Muscle of arm (tissue), 12 donors: Measurements from ENCODE around the gene YPEL3. TPM values are rescaled to one million over a fixed set of nuclear protein-coding genes. Genes with fewer than 3 reads are reported as not detected.

ENCODE experiments used
- DNase-seq: peaks from one replicate; pipeline ENCODE4 v3.0.0-alpha.2; 2013
- polyA plus RNA-seq, 12 donors: library from polyadenylated mRNA; unstranded; fragments of 120-200 nt; gene quantifications; one replicate each; pipeline ENCODE4 v1.2.1, GENCODE V29; 2013; ENCODE audit not compliant: insufficient read length in 12 of 12

YPEL3 gene
- polyA plus RNA-seq, 12 donors: 21.9 to 98.3 (median 27.6) TPM; not detected in 1

DNA sequence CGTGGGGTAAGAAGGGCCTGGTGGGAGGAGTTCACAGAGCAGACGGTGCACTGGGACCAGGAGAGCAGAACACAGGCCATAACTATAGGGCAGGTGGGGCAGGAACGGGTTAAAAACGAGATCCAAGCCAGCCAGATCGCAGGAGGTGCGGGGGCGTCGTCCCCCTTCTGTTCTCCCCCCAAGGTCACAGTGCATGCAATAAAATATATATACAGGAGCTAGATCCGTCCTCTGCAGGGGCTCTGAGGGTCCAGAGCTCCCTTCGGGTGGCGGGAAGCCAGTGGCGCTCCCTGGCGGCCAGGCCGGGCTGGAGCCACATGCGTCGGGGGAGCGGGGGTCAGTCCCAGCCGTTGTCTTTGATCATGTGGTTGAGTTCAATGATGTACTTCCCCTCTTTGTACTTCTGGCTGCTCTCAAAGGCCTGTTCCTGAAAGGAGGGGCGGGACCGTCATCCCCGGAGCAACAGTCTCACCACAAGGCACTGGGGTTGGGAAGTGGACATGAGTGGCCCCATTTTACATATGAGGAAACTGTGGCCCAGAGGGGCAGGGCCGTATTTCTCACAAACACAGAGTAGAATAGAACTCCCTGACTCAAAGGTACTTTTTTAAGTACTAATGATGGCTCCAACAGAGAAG is 3.5 kb downstream of the YPEL3 start:
- DNase-seq: peak; percentile 46

DNA sequence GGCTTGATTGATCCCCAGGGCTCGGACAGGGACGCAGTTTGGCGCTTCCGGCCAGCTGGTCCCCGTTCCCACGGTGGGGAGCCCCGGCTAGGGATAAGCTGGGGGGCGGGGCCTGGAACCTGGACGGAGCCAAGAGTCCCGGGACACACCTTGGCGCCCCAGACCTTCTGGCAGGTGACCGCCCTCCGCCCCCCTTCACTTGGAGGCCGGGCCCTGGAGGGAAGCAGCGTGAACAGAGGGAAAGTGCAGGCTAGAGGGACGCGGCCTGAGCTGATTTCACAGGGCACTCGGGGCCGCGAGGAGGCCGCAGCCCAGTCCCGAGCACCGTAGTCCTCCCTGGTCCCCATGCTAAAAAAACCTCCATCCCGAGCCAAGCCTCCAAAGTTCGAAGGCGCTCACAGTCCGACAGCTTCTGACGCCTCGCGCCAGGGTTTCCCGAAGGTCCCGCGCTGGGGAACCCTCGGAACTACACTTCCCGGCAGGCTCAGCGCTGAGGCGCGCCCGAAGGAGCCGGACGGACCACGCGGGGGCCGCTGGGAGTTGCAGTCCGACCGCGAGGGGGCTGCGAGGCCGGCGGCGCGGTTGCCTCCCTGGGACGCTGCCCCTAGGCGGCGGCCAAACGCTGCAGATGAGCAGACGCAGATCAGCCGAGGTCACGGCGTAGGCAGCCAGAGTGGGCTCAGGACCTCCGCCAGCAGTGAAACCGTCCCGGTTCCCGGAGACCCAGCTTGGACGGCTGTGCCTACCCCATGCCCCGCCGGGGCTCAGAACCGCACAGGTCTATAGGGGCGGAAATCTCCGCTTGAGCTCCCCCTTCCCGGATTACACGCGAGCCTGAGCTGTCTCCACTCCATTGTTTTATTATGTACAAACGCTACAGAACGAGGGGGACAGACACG is 4.3 kb downstream of the YPEL3 start, which contains the start of gene TBX6:
TSS of gene TBX6 (minus strand) at position 451 of the 899 bp plus-strand sequence. CDS start 731 bp downstream, outside the sequence.
- DNase-seq: peak; percentile 90

DNA sequence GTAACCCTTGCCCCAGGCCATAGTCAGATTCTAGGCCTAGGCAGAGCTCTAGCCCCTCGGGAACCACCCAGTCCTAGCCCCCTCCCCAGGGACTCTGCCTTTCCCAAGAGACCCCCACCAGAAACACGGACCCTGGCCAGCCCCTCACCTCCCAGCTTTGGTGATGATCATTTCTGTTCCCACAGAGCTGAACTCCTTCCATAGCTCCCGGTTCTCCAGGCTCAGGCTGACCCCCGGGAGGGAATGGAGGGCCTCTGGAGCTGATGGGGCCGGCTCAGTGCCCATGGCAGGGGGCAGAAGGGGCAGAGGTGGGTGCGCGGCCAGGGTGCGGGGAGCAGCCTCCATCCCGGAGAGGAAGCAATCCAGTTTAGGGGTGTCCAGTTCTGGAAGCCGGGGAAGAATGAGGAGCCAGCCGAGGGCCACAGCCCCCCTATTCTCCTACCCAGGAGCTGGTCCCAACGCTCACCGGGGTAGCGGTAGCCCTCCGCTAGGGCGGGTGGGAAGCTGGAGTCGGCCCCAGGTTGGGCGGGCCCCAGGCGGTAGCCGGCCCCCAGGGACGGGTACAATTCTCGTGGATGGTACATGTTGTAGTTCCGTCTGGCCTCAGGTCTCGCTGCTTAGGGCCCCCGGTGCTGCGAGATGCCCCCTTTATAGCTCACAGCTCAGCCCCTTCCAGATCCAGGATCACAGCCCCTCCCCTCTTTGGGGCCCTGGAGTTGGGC is 5.2 kb downstream of the YPEL3 start:
- no peak for DNase-seq

GRCh38 chr16:30088832-30089624 is 7.0 kb downstream of the YPEL3 start:
- DNase-seq: no peak

GRCh38 chr16:30088237-30088831 is 7.7 kb downstream of the YPEL3 start:
- no peak for DNase-seq

DNA sequence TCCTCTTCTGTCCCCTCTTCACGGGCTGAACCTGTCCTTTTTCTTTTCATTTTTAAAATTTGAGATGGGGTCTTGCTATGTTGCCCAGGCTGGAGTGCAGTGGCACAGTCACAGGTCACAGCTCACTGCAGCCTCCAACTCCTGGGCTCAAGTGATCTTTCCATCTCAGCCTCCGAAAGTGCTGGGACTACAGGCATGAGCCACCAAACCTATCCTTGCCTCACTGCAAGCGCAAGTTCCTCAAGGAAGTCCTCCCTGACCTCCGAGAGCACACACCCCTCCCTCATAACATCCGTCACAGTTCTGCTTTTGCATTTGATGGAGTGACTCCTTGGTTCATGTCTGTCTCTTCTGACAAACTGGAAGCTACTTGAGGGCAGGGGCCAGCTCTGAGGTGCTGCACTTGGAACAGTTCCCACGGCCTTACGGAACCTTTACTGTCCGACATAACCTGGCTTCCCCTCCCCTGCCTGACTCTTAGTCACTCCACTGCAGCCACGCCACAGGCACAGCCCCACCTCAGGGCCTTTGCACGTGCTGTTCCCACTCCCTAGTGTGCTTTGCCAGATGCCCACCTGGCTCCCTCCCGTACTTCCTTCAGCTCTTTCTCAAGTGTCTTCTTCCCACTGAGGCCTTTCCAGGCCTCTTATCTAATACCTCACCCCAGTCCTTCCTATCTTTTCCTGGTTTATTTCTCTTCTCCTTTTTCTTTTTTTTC is 8.7 kb downstream of the YPEL3 start:
- no peak for DNase-seq

DNA sequence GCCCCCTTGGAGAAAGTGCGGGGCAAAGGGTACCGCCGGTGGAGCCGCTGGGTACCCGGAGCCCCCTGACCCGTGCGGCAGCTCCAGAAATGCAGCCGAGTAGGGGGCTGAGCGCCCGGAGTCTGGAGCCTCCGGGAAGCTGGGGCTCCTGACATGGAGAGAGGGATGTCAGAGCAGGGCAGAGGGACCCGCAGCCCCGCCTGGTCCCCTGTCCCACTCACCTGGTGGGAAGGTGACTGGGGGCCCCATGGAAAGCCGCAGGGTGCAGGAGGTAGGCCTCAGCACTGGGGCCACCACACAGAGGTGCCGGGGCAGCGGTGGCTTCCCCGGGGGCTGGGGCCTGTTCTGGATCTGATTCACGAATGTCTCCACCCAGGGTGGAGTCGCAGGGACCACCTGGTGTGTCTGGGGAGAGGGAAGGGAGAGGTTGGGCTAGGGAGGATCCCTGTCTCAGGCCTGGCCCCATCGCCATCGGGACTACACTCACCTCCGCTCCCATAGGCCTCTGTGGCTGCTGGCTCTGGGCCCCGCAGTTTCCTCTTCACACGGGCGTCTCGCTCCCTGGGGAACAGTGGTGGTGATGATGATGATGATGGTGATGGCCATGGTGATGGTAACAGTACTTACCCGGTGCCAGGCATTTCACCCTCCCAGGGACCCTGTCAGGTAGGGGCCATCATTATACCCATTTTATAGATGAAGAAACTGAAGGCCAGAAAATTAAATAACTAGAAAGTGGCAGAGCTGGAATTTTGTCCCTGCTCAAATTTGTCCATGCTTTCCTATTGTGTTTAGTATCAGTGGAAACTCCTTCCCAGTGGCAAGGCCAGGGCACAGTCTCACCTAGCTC is 9.5 kb downstream of the YPEL3 start:
- DNase-seq: no peak

DNA sequence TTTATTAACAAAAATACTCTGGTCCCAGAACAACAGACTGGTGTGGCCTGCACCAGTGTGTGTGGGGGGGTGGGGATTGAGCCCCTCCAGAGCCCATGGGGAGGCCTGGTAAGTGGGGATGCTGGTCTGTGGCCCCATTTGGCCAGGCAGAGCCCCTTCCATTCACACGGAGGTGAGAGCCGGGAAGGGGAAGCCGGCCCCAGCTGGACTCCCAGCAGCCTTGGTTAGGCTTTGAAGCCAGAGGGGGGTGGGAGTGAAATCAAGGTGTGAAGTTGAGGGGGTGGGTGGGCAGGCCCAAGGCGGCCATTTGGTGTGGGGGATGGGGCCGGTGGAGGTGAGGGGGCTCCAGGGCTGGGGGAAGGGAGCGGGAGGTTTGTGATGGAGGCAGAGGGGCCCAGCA is 10.2 kb downstream of the YPEL3 start:
- no peak for DNase-seq

GRCh38 chr16:30085247-30085646 is 10.8 kb downstream of the YPEL3 start:
- DNase-seq: no peak

DNA sequence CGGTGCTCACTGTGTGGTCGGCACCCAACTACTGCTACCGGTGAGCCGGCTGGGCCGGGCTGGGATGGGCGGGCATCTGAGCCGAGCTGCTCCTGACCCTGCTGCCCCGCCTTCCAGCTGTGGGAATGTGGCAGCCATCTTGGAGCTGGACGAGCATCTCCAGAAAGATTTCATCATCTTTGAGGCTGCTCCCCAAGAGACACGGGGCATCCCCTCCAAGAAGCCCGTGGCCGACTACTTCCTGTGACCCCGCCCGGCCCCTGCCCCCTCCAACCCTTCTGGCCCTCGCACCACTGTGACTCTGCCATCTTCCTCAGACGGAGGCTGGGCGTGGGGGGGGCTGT is 11.2 kb downstream of the YPEL3 start:
- DNase-seq: no peak

GRCh38 chr16:30084096-30084815 is 11.8 kb downstream of the YPEL3 start:
- no peak for DNase-seq

DNA sequence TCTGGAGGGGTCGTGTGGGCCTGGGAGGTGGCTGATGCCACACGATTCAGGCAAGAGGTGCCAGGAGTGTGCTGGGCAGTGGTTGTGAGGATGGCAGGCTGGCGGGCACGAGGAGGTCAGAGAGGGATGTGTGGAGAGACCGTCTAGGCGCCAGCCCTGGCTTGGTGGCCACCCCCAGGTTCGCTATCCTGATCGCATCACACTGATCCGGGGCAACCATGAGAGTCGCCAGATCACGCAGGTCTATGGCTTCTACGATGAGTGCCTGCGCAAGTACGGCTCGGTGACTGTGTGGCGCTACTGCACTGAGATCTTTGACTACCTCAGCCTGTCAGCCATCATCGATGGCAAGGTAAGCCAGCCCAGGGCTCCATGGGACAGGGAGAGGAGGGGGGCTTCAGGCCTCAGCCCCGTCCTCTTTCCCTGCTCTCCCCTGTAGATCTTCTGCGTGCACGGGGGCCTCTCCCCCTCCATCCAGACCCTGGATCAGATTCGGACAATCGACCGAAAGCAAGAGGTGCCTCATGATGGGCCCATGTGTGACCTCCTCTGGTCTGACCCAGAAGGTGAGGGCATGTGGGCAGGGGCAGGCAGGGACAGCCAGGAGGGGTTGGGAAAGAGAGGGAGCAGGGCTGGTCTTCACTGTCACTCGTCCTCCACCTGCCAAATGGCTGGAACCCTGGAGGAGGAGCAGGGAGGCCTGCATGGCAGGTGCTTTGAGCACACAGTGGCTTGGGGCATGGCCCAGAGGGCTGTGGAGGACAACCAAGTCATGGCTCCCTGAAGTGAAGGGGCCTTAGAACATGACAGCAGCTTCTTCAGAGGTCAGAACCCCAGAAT is 12.6 kb downstream of the YPEL3 start:
- DNase-seq: no peak

DNA sequence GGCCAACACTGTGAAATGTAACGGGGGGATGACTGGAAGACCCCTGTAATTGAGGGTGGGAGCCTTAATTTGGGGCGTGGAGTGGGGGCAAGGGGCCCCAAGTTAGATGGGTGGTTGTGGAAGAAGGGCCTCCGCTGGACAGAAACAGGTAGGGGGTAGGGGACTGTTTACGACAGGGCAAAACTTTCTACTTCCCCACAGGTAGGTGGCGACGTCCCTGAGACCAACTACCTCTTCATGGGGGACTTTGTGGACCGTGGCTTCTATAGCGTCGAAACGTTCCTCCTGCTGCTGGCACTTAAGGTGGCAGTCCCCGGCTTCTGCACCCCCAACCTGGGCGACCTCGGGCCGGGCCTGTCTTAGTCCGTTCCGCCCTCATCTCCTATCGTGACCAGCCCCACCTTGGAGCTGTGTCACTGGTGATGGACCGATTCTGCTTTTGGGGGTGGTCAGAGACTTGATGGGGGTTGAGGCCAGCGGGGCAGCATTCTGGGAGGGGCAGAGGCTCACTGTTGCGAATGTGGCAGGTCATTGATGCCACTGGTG is 13.4 kb downstream of the YPEL3 start:
- no peak for DNase-seq

DNA sequence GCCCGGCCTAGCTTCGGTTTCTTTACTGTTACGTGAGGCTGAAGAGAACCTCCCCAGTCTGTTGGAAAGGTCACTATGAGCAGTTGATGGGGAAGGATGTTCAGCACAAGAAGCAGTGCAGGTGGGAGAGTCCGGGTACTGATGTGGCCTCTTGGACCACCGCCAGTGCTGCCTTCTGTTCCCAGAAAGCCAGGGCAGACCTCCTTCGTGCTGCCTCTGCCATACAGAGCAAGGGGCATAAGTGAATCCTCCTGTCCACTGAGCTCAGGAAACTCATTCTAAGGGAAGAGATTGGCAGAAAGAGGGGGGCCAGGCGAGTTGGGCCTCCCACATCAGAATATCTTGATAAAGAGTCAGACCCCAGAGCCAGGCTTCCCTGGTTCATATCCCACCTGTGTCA is 16.5 kb downstream of the YPEL3 start:
- no peak for DNase-seq

- DNase-seq: no peak
These were observed 17.3 kb downstream of the YPEL3 start for GRCh38 chr16:30078744-30079143.

GRCh38 chr16:30077656-30078055 is 18.4 kb downstream of the YPEL3 start:
- DNase-seq: no peak

DNA sequence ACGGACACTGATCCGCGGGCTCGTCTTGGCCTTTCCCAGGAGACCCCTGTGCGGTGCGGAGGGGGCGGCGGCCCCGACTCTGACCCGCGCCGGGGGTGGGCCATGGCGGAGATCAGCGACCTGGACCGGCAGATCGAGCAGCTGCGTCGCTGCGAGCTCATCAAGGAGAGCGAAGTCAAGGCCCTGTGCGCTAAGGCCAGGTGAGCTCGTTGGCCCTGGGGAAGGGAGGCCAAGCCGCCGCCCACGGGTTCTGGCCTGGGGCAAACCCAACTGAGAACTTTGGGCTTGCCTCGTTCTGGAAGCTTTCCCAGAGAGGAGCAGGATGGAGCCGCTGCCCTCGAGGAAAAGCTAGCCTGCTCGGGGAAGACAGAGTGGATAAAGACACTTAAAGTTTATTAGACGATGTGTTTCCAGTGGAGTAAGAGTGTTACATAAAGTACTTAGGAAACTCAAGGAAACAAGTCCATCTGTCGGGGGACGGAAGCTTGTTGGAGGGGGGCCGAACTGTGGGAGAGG is 19.7 kb downstream of the YPEL3 start:
- no peak for DNase-seq
